GM21786 (cell line): Measurements from ENCODE around the gene FRMD4A.
"Not testable (repeated sequence)": the region's sequence is repeated elsewhere in the genome, so short reads cannot be mapped to it uniquely, and the experiment has no call there.

ENCODE experiments used
- ATAC-seq: cut with Tn5 transposase; IDR thresholded peaks from one replicate; pipeline ENCODE4 v1.9.1; 2021; ENCODE audit not compliant: unreplicated experiment

Gene FRMD4A

DNA sequence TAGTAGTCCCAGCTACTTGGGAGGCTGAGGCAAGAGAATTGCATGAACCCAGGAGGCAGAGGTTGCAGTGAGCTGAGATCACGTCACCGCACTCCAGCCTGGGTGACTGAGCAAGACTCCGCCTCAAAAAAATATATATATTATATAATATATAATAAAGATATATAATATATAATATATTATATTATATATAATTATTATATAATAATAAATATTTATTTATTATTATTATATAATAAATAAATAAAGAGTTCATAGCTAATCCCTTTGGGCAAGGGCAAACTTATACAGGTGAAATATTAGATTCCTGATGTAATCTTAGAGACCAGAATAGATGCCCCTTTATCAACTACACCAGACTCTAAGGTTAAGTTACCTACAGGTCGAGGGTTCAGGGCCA, 558.7 kb downstream of the FRMD4A start:
- ATAC-seq = no peak

DNA sequence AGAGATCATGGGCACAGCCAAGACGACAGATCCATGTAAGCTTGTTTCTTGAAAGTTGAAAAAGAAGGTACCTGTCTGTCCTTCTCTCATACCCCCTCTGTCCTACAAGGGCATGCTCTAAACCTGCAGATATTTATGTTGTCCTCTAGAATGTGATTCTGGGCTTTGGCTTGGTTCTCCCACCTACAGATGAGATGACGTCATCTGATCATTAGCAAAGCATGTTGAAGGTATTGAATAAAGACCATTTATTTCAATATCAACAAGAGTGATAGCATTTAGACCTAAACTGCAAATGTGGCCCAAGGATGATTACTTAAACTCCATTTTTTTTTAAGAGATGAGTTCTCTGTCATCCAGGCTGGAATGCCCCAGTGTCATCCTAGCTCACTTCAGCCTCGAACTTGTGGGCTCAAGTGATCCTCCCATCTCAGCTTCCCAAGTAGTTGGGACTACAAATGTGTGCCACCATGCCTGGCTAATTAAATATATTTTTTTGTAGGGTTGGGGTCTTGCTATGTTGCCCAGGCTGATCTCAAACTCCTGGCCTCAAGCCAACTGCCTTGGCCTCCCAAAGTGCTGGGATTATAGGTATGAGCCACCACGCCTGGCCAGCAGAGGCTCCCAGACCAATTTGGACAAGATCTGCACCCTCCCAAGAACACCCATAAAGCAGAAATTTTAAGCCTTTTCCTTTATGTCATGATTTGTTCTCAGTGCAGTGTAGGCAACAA, 559.8 kb downstream of the FRMD4A start:
- no peak for ATAC-seq

DNA sequence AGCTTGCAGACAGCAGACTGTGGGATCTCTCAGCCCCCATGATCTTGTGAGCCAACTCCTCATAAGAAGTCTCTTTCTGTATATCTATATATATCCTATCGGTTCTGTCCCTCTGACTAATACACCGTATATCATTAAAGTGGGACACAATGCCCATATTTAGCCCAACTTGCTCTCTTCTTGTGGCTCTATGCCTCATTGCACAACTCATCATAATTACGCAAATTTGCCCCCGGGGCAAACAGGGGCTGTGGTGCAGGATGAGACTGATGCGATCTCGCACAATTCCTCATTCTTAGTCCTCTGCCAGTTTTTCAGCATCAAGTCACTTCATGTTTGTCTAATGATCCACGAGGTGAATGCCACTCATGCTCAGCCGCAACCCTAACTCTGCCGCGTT, 560.8 kb downstream of the FRMD4A start:
- ATAC-seq = peak; percentile 66

DNA sequence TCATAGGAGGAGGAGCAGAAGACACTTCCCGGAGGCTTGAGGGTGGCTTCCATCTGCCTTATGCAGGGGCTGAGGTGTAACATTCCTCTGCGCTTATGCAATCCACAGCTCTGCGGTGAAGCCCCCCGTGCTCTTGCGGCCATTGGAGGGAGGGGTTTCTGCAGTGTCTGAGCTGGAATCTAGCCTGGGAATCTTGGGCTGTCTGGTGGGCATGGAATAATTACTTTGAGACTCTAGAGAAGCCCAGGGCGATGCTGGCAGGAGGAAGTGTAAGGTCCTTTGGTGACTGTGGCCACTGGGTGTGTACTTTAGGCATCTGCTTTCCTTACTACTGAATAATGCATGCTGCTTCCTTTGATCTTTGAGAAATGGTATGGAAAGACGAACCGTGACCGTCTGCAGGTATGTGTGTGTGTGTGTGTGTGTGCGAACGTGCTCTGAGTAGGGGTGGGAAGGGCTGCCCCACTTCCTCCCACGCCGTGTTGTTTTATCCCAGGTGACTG, 563.0 kb downstream of the FRMD4A start:
- no peak for ATAC-seq

DNA sequence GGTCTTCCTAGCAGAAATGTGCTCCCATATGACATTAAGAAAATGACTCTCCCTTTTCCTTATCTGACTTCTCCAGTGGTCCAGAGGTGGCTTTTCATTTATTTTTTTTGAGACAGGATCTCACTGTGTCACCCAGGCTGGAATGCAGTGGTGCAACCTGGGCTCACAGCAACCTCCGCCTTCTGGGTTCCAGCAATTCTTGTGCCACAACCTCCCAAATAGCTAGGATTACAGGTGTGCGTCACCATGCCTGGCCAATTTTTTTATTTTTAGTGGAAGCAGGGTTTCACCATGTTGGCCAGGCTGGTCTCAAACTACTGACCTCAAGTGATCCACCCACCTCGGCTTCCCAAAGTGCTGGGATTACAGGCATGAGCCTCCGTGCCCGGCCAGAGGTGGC, 563.6 kb downstream of the FRMD4A start:
- not testable (repeated sequence) for ATAC-seq

DNA sequence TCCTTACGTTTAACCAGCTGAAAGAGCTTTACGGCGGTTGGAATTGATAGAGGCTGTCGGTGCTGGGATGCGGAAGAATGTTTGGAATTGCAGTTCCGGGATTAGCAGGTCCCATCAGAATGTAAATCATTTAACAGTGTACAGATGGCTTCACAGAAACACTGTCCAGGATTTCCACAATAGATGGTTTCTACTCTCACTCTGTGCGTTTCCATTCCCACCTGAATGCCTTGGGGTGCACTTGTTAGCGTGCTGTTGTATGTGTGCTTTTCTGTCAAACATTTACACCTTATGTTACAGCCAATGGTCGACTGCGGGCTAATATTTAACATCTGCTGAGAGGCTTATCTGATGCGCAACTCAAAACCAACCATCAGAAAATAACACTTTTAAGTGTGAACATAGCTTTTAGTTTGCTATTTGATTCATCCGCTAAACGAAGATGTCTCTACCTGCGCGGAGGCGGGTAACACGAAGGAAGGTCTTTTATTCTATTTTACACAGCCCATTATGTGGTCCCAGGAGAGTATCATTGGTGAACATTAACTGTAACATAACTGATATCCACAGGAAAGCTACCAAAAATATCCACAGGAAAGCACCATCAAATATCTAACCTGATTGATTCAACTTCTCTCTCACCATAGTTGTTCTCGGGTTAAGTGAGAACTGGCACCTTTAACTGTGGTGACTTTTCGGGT, 564.9 kb downstream of the FRMD4A start:
- no peak for ATAC-seq

DNA sequence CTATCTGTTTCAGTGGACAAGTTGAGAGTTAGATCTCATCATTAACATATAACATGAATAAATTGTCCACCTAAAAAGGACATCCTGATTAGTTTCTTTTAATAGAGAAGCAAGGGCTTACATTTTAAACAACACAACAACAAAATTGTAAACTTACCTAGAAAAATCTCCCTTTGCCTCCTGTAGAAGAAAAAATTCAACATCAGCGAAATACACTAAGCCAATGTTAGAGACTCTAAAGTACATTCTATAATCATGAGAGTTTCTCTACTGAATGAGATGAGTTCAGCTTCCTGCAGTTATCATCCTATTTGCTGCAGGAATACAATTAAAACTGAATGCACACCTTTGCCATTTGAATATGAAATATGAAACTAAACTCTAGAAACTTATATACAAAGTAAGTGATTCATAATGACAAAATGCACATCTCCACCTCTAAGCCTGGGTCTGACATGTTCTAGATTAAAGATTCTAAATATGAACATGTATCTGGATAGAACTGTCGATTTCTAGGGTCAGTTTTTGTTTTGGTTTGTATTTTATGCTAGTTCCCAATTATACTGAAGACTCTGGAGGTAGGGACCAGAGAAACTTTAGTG, 569.1 kb downstream of the FRMD4A start:
- ATAC-seq = no peak

DNA sequence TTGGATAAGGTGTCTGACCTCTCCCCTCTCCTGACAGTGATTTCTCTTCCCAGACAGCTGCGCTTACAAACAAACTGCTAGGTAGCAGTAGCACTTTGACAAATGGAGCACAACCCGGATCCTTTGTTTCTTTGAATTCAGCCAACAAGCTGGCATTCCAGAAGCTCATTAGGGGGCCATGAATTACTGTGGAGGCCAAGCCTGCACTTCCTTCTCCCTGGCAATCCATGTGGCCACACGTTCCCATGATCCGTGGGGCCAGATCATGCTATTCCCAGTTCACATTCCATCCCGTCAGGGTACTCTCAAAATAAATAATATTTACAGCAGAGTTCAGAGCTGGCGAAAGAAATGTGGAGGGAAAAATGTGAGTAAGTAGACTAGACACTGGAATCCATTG, 571.6 kb downstream of the FRMD4A start:
- ATAC-seq = no peak

DNA sequence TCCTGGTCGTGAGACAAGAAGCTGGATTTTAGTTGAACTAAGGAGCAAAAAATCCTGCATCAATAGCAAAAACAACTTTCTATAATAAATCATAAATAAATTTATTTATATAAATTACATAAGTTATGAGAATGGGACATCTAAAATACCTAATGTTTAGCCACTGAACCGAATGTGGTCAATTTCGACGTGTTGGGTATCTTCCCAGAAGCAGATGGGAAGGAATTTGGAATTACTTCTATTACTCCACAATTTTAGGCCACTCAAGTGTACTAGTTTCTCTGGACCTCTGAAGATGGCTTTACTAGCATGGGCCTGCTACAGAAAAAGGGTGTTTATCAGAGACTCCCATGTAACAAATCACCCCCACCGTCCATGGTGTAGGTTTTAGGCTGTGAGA, 572.0 kb downstream of the FRMD4A start:
- ATAC-seq = no peak

DNA sequence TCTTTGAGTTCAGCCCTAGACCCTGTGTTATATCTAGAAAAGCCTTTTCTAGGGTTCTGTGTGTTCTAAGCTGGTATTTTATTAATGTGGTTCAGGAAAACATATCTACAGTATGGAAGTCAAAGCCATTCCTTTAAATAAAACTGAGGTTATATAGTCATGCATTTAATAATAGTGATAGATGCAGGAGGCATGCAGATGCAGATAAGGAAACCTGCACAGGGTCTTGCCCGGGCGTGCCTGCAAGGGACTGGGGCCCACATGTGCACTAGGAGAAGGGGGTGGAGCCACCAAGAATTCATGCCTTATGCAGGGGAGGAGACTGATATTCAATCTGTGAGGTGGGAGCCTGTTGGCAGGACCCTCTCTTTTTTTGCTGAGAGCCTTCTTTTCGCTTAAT, 572.4 kb downstream of the FRMD4A start:
- no peak for ATAC-seq

DNA sequence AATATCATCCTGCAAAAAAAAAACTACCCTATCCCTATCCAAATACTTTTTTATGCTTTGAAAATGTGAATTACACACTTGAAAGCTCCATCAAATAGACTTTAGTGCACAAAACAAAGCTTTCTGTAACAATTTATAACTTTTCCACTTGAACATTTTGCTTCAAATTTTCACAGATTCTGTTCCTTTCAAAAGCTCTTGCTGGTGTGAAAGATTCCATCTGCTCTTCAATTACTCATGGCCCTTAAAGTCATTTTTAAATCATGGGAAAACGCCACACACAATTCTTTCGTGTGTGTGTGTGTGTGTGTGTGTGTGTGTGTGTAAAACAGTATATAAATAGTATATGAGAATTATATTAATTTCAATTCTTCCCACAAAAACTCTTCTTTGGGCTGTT, 576.4 kb downstream of the FRMD4A start:
- no peak for ATAC-seq

DNA sequence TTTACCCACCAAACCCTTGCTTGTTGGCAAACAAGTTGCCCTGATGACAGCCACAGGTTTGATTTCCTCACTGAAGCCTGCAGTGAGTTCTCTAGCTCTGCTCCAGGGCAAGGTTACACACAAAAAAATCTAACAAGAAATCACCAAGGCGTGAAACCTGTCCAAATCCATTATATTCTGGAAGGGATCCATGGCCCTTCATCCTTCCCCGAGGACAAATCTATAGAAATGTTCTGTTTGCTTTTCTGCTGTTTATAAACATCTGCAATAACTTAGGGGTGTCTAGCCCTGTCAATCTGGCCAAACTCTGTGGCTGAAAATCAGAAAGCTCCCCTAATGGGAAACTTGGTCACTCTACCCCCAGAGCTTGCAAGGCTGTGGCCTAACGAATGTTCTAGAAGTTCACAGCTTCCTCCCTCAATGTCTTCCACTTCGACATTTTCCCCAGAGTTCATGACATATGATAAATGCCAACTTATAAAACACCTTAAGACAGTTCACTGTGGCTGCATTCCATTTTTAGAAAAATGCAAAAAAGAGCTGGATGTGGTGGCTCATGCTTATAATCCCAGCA, 579.4 kb downstream of the FRMD4A start:
- no peak for ATAC-seq

DNA sequence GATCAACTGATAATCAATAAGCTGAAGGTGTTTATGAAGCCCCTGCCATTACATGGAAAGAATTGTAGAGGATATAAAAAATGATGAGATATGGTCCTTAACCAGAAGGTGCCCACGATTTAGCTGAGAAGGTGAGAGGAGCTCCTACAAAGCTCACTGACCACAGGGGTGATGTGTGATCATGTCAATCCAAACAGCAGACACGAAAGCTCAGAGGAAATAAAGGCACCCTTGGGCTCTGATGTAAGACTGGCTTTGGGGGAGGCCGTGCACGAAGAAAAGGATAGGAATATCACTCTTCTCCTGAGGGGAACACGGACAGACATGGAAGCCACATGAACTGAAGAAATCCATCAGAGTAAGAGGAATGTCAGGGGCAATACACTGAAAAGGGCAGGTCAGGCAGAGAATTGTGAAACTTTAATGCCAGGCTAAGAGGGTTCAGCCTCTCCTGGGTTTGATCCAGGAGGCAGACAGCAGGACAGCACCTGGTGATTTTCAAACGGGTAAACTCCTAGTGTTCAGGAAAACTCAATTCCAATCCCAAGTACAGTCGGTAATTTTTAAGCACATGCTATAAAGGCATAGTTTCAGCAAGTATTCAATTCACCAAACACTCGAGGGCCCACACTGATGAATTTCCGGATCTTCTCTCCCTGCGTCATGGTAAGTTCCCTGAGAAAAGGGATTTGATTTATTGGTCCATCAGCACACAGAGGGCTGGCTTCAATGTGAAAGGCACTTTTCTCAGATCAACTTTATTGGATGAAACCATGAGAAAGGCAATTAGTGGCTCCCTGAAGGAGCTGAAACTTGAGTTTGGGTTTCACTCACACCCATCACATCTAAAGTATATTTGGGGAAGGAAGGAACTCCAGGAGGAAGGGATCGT, 580.2 kb downstream of the FRMD4A start:
- ATAC-seq = no peak

DNA sequence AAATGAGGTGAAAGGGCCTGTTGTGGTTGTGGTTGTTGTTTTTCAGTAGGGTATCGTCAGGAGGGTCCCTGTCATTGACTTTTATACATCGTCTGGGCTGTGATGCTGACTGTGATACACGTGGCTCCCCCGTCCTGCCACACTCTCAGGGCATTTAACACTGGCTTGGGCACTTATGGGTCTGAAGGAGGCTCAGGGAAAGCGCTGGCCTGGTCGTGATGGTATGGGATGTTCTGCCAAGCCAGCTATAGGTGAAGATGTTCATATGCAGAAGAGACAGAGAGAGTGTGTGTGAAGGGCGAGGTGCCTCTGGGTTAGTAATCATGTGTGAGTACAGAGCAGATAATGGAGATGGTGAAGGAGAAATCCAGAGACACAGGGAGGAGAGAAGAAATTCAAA, 585.5 kb downstream of the FRMD4A start:
- ATAC-seq = no peak

DNA sequence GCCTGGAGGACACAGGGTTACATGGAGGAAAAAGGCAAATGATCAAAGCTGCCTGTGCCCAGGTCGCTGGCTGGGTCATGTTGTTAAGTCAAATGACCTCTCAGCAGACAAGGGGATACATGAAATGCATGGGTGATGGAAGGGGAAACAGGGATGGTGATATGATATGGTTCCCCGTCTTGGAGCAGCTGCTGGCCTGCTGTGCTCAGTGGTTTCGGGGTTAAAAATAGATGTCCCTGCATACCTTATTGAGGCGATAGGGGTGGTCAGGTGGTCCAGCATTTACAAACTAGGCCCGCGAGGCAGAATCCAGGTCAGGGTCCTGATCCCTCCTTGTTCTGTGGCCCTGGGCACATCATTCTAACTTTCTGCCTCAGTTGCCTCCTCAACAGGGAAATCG, 586.8 kb downstream of the FRMD4A start:
- ATAC-seq = no peak

DNA sequence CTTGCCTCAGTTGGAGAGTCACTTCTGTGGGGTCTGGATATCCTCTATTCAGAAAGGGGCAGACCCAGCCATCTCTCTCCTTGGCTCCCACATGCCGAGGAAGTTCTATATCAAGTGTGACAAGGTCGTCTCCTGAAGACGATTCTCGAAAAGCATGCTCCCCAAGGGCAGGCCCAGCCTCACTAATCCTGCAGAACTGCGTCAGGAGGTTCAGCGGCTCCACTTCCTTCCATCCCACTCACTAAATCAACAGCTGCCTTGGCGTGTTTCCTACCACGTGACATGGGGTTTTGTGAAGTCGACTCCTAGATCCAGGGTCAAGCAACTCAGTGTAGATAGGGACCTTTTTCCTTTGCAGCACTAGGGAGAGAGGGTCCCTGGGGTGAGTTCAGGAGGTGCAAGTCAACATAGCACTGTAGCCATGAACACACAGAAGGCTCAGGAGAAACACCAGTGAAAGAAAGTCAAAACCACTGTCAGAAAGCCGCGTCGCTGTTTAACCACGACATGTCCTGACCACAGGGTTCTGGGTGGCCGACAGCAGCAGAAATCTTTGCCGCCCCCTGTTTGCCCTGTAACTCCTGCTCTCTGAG, 587.5 kb downstream of the FRMD4A start:
- peak; percentile 56 for ATAC-seq

DNA sequence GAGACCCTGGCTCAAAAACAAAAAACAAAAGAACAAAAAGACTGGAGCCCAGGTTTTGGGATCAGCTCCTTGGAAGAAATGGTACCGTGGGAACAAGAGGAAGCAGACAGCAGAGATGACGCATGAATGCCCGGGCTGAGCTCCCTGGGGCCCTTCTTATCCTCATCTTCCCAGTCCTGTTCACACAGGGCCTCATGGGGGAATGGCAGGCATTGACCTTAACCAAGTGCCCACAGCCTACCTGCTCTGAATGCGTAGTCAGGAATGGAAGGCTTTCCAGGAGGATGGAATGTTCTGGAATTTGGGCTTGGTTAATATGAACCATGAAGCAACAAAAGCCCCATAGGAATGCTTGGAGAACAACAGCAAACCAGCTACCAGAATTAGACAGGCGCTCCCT, 589.3 kb downstream of the FRMD4A start:
- no peak for ATAC-seq

DNA sequence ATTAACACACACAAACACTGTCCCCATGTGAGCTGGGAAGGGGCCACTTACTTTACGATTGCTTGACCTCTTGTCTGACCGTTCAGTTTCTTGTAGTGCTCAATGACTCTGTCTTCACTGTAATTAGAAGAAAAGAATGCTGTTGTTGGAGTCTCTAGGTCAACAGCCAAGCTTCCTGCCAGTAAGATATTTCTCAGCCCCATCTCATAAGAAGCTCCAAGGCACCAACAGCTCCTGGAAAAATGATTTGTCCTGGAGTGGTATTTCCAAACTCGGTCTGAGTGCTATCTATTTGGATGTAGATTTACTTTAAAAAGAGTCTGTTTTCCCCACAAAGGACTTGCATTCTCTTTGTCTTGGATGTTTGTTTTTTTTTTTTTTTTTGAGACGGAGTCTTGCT, 590.3 kb downstream of the FRMD4A start:
- ATAC-seq = no peak

DNA sequence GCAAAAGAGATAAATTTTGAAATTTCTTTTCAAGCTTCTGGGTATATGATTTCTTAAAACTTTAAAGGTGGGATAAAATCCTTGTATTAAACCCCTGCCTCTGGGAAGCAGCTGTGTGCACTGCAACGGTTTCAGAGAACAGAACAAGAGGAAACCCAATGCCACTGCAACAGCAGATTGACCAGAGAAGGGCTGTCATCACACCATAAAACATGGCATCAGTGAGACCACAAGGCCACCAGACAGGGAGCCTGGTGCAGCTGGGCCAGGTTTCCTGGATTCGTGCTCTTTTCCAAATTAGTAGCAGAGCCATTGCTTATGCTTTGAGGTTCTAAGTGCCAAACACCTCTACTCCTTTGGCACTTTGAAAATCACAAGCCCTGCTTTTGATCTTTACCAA, 591.5 kb downstream of the FRMD4A start:
- no peak for ATAC-seq

DNA sequence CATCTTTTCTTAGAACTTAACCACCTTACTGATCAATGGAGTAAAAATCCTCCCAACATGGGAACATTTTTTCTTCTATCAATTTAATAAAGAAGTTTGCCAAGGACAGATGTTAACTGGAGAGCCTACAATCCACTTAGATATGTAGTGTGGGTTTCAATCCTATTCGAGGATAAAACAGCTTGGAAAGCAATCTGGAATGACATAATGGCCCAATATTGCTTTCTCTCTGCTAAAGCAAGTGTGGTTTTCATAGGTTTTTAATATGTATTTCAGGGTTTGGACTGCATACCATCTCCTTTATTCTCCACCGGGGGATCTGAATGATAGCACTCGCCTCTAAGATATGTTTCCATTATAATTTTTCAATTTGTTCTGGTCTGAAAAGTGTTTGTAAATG, 594.2 kb downstream of the FRMD4A start:
- ATAC-seq = no peak
